ENCODE results near the gene SPINT1. TPM values are rescaled to one million over a fixed set of nuclear protein-coding genes. Genes with fewer than 3 reads are reported as not detected.
A peak's percentile ranks its signal among the peaks of the same experiment; 100 is the strongest.

SPINT1 gene
- polyA plus RNA-seq, 1 donor from 2014 or later: 12.6 TPM

- Mint-ChIP-seq H3K27me3 (peaks cover 2% of the 10 kb centered on the region), H3K9me3 (no peaks in the 10 kb centered on the region), H3K4me3 (no peak overlapping the region), H3K4me1 (no peaks in the 10 kb centered on the region), H3K36me3 (no peaks in the 10 kb centered on the region), H3K27ac (no peak overlapping the region)
These were observed 22.7 kb upstream of the SPINT1 start for GRCh38 chr15:40821195-40821594.

- H3K36me3 Mint-ChIP-seq: peaks cover 2% of the 10 kb centered on the region
- H3K27me3 Mint-ChIP-seq: peaks cover 3% of the 10 kb centered on the region
- H3K27ac Mint-ChIP-seq: no peak overlapping the region
- no peaks in the 10 kb centered on the region for H3K4me1 Mint-ChIP-seq
- no peak overlapping the region for H3K4me3 Mint-ChIP-seq
- H3K9me3 Mint-ChIP-seq: no peaks in the 10 kb centered on the region
These were observed 20.1 kb upstream of the SPINT1 start for GRCh38 chr15:40823572-40824343.

- Mint-ChIP-seq H3K27me3 (peaks cover 3% of the 10 kb centered on the region), H3K9me3 (no peaks in the 10 kb centered on the region), H3K4me3 (no peak overlapping the region), H3K4me1 (no peaks in the 10 kb centered on the region), H3K27ac (peak overlapping the region in 1 of 3 donors; percentile 62), H3K36me3 (peaks cover 2% of the 10 kb centered on the region)
These were observed 18.0 kb upstream of the SPINT1 start for GRCh38 chr15:40825661-40826422.

GRCh38 chr15:40826423-40827075 is 17.3 kb upstream of the SPINT1 start:
- peaks cover 3% of the 10 kb centered on the region for H3K27me3 Mint-ChIP-seq
- no peaks in the 10 kb centered on the region for H3K9me3 Mint-ChIP-seq
- no peaks in the 10 kb centered on the region for H3K4me1 Mint-ChIP-seq
- H3K4me3 Mint-ChIP-seq: no peak overlapping the region
- peaks cover 3% of the 10 kb centered on the region for H3K36me3 Mint-ChIP-seq
- peak overlapping the region in 1 of 3 donors; percentile 62 for H3K27ac Mint-ChIP-seq

- Mint-ChIP-seq H3K9me3 (peaks cover 0 to 2% (median 0%) of the 10 kb centered on the region in 3 donors), H3K27me3 (peaks cover 3% of the 10 kb centered on the region), H3K36me3 (peaks cover 4% of the 10 kb centered on the region), H3K4me1 (no peaks in the 10 kb centered on the region), H3K4me3 (no peak within 1 kb of the TSS), H3K27ac (no peak within 1 kb of the TSS)
These were observed 15.3 kb upstream of the SPINT1 start, which contains the start of gene PPP1R14D for GRCh38 chr15:40828447-40829036. Gene PPP1R14D, minus strand, starts transcription at chr15:40828708. Its CDS starts 67 bp downstream, at chr15:40828641.

GRCh38 chr15:40829115-40829514 is 14.7 kb upstream of the SPINT1 start:
- H3K36me3 Mint-ChIP-seq: peaks cover 4% of the 10 kb centered on the region
- H3K4me1 Mint-ChIP-seq: no peaks in the 10 kb centered on the region
- peaks cover 3% of the 10 kb centered on the region for H3K27me3 Mint-ChIP-seq
- H3K9me3 Mint-ChIP-seq: peaks cover 0 to 2% (median 0%) of the 10 kb centered on the region in 3 donors
- H3K4me3 Mint-ChIP-seq: no peak overlapping the region
- no peak overlapping the region for H3K27ac Mint-ChIP-seq

GRCh38 chr15:40830884-40831283 is 13.0 kb upstream of the SPINT1 start:
- no peak overlapping the region for H3K27ac Mint-ChIP-seq
- peaks cover 0 to 2% (median 0%) of the 10 kb centered on the region in 3 donors for H3K9me3 Mint-ChIP-seq
- peaks cover 2% of the 10 kb centered on the region for H3K27me3 Mint-ChIP-seq
- H3K4me3 Mint-ChIP-seq: no peak overlapping the region
- H3K4me1 Mint-ChIP-seq: no peaks in the 10 kb centered on the region
- H3K36me3 Mint-ChIP-seq: peaks cover 4% of the 10 kb centered on the region

GRCh38 chr15:40831861-40832260 is 12.0 kb upstream of the SPINT1 start:
- H3K4me3 Mint-ChIP-seq: no peak overlapping the region
- H3K27ac Mint-ChIP-seq: no peak overlapping the region
- peaks cover 0 to 2% (median 0%) of the 10 kb centered on the region in 3 donors for H3K9me3 Mint-ChIP-seq
- H3K4me1 Mint-ChIP-seq: no peaks in the 10 kb centered on the region
- H3K36me3 Mint-ChIP-seq: peaks cover 4% of the 10 kb centered on the region
- H3K27me3 Mint-ChIP-seq: peaks cover 2% of the 10 kb centered on the region

- no peaks in the 10 kb centered on the region for H3K4me1 Mint-ChIP-seq
- no peak overlapping the region for H3K4me3 Mint-ChIP-seq
- peaks cover 2% of the 10 kb centered on the region for H3K27me3 Mint-ChIP-seq
- H3K27ac Mint-ChIP-seq: no peak overlapping the region
- peaks cover 0 to 2% (median 0%) of the 10 kb centered on the region in 3 donors for H3K9me3 Mint-ChIP-seq
- H3K36me3 Mint-ChIP-seq: peaks cover 4% of the 10 kb centered on the region
These were observed 10.9 kb upstream of the SPINT1 start for GRCh38 chr15:40832903-40833302.

GRCh38 chr15:40836020-40836419 is 7.8 kb upstream of the SPINT1 start:
- Mint-ChIP-seq H3K9me3 (peaks cover 0 to 2% (median 0%) of the 10 kb centered on the region in 3 donors), H3K4me1 (no peaks in the 10 kb centered on the region), H3K27me3 (no peaks in the 10 kb centered on the region), H3K36me3 (peaks cover 4% of the 10 kb centered on the region), H3K27ac (no peak overlapping the region), H3K4me3 (peak overlapping the region in 1 of 4 donors; percentile 63)

- no peaks in the 10 kb centered on the region for H3K27me3 Mint-ChIP-seq
These were observed 5.1 kb upstream of the SPINT1 start for GRCh38 chr15:40838756-40839155.

GRCh38 chr15:40841741-40842140 is 2.1 kb upstream of the SPINT1 start:
- Mint-ChIP-seq H3K4me3 (peak overlapping the region in 2 of 4 donors; percentile 16 to 93), H3K36me3 (peaks cover 2% of the 10 kb centered on the region), H3K27me3 (peaks cover 2% of the 10 kb centered on the region), H3K4me1 (peaks cover 7 to 19% (median 12%) of the 10 kb centered on the region in 3 donors), H3K9me3 (no peaks in the 10 kb centered on the region), H3K27ac (no peak overlapping the region)

More at GRCh38 chr15:40838756-40839155, 5.1 kb upstream of the SPINT1 start:
- peaks cover 2% of the 10 kb centered on the region for H3K36me3 Mint-ChIP-seq
- no peaks in the 10 kb centered on the region for H3K9me3 Mint-ChIP-seq
- peaks cover 0 to 5% (median 0%) of the 10 kb centered on the region in 3 donors for H3K4me1 Mint-ChIP-seq
- H3K4me3 Mint-ChIP-seq: no peak overlapping the region
- H3K27ac Mint-ChIP-seq: peak overlapping the region in 1 of 3 donors; percentile 60

GRCh38 chr15:40843261-40843884 is 475 bp upstream of the SPINT1 start:
- Mint-ChIP-seq H3K36me3 (peaks cover 2% of the 10 kb centered on the region), H3K27ac (peak overlapping the region in 1 of 3 donors; percentile 33), H3K4me1 (peaks cover 16 to 30% (median 18%) of the 10 kb centered on the region in 3 donors)

GRCh38 chr15:40844696-40845030 is 815 bp downstream of the SPINT1 start:
- Mint-ChIP-seq H3K27ac (peak overlapping the region; percentile 36 to 92 (median 92)), H3K27me3 (peaks cover 2% of the 10 kb centered on the region), H3K4me3 (peak overlapping the region; percentile 86 to 95 (median 91)), H3K4me1 (peaks cover 18 to 30% (median 18%) of the 10 kb centered on the region in 3 donors), H3K9me3 (no peaks in the 10 kb centered on the region), H3K36me3 (peaks cover 4% of the 10 kb centered on the region)

More at GRCh38 chr15:40843261-40843884, 475 bp upstream of the SPINT1 start:
- Mint-ChIP-seq H3K27me3 (peaks cover 2% of the 10 kb centered on the region), H3K4me3 (peak overlapping the region; percentile 85 to 95 (median 93)), H3K9me3 (no peaks in the 10 kb centered on the region)
